ENCODE data around the gene PVR. TPM values are rescaled to one million over a fixed set of nuclear protein-coding genes. Genes with fewer than 3 reads are reported as not detected.

Gene PVR
- total RNA-seq, 6 donors from 2014 or later: 40.5 to 89.7 (median 44.2) TPM

DNA sequence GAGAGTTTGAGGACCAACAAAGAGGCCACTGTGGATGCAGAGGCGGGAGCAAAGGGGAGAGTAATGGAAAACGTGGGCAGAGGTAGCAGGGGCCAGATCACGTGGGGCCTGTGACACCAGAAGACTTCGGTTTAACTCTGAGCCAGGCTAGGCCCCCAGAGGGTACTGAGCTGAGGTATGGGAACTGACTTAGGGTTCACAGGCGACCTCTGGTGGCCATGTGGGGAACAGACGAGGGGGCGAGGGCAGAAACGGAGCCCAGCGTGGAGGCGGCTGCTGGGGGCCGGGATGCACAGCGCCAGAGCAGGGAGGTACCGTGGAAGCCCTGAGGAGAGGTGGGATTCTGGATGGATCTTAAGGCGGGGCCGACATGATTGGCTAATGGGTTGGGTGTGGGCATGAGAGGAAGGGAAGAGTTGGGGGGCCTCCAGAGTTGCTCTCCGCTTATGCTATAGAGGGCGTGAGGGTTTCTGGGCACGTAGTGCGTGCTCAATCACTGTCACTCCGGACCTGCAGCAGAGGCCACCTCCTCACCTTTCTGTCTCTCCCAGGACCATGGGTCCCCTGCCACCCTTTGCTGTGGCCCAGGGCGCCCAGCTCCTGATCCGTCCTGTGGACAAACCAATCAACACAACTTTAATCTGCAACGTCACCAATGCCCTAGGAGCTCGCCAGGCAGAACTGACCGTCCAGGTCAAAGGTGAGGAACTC lies 13.7 kb downstream of the PVR start:
- no peak overlapping the region for H3K4me3 ChIP-seq
- no peak for TF ChIP-seq POLR2A (IDR thresholded peaks at IDR 0.05)
- TF ChIP-seq, protein P1, sequence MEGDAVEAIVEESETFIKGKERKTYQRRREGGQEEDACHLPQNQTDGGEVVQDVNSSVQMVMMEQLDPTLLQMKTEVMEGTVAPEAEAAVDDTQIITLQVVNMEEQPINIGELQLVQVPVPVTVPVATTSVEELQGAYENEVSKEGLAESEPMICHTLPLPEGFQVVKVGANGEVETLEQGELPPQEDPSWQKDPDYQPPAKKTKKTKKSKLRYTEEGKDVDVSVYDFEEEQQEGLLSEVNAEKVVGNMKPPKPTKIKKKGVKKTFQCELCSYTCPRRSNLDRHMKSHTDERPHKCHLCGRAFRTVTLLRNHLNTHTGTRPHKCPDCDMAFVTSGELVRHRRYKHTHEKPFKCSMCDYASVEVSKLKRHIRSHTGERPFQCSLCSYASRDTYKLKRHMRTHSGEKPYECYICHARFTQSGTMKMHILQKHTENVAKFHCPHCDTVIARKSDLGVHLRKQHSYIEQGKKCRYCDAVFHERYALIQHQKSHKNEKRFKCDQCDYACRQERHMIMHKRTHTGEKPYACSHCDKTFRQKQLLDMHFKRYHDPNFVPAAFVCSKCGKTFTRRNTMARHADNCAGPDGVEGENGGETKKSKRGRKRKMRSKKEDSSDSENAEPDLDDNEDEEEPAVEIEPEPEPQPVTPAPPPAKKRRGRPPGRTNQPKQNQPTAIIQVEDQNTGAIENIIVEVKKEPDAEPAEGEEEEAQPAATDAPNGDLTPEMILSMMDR (IDR thresholded peaks at IDR 0.05): peak; percentile 85 to 95 (median 92)
- WGBS, 2 donors: 43% methylated on average over 24 to 25 of the region's 25 CpGs

DNA sequence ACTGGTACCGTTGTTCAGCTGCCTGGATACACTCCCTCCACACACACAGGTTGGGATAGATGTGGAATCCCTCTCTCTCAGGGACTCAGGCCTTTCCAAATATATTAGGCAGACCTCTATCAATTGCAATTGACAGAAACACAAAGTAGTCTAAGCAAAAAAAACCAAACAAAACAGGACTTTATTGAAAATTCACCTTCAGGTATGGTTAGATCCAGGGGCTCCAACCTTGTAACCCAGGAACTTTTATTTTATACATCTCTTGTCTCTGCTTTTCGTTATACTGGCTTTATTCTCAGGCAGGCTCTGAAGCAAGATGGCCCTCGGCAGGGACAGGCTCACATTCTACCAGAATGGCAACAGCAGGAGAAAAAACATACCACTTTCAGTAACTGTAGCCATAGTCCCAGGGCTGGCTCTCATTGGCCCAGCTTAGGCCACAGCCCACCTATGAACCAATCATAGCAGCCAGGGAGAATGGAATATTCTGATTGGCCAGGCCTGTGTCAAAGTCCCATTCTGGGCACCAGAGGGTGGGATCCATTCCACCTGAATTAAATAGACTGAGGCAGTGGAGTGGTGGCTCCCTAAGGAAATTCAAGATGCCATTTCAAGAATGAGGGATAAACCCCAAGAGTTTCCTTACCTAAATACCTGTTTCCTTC lies 14.5 kb downstream of the PVR start:
- TF ChIP-seq EP300 (IDR thresholded peaks at IDR 0.05) (no peak), POLR2AphosphoS5 (IDR thresholded peaks at IDR 0.05) (no peak), POLR2A (IDR thresholded peaks at IDR 0.05) (no peak)
- TF ChIP-seq, protein P1 (IDR thresholded peaks at IDR 0.05): no peak
- DNase-seq (no peak), ATAC-seq (ENCODE audit: low FRiP score in 2 of 2) (no peak)

More for the DNA sequence above, 13.7 kb downstream of the PVR start:
- peak; percentile 74 to 79 for ATAC-seq (ENCODE audit: low FRiP score in 2 of 2)
- Histone ChIP-seq H3K9me3 (no peaks in the 10 kb centered on the region), H3K36me3 (peaks cover 11 to 93% (median 63%) of the 10 kb centered on the region in 4 donors), H3K27ac (no peak overlapping the region), H3K4me1 (peaks cover 0 to 10% (median 1%) of the 10 kb centered on the region in 4 donors), H3K27me3 (no peaks in the 10 kb centered on the region)
- peak; percentile 57 to 68 for DNase-seq

DNA sequence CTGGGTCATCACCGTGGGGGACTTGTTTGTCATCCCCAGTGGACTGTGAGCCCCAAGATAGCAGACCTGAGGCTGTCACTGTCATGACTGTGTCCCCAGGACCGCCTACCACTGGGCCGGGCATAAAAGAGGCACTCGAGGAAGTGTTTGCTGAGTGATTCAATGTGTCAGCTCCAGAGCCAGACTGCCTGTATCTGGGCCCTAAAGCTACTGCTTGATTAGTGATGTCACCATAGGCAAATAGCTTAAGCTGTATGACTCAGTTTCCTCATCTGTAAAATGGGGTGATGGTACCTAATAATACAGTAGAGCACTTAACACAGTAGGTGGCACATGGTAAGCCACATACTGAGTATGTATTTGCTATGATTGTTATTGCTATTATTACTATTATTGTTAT lies 16.4 kb downstream of the PVR start:
- Histone ChIP-seq H3K27ac (peak overlapping the region in 1 of 4 donors; percentile 35), H3K4me3 (no peak overlapping the region), H3K36me3 (peaks cover 12 to 87% (median 53%) of the 10 kb centered on the region in 4 donors), H3K9me3 (no peaks in the 10 kb centered on the region), H3K4me1 (peaks cover 0 to 9% (median 0%) of the 10 kb centered on the region in 4 donors), H3K27me3 (no peaks in the 10 kb centered on the region)
- peak in 1 of 2 donors; percentile 70 for DNase-seq
- WGBS, 2 donors: 77 to 100% methylated on average over 2 to 4 of the region's 4 CpGs
- TF ChIP-seq POLR2A (IDR thresholded peaks at IDR 0.05) (no peak), EP300 (IDR thresholded peaks at IDR 0.05) (no peak), POLR2AphosphoS5 (IDR thresholded peaks at IDR 0.05) (no peak)
- TF ChIP-seq, protein P1 (IDR thresholded peaks at IDR 0.05): no peak
- peak in 1 of 2 donors; percentile 65 for ATAC-seq (ENCODE audit: low FRiP score in 2 of 2)

More for the DNA sequence above, 14.5 kb downstream of the PVR start:
- H3K36me3 ChIP-seq: peaks cover 12 to 93% (median 60%) of the 10 kb centered on the region in 4 donors
- no peak overlapping the region for H3K4me3 ChIP-seq
- no peak overlapping the region for H3K27ac ChIP-seq
- H3K4me1 ChIP-seq: peaks cover 0 to 13% (median 1%) of the 10 kb centered on the region in 4 donors
- no peaks in the 10 kb centered on the region for H3K9me3 ChIP-seq
- WGBS, 2 donors: 92 to 95% methylated on average over 3 of the region's 3 CpGs
- H3K27me3 ChIP-seq: no peaks in the 10 kb centered on the region

DNA sequence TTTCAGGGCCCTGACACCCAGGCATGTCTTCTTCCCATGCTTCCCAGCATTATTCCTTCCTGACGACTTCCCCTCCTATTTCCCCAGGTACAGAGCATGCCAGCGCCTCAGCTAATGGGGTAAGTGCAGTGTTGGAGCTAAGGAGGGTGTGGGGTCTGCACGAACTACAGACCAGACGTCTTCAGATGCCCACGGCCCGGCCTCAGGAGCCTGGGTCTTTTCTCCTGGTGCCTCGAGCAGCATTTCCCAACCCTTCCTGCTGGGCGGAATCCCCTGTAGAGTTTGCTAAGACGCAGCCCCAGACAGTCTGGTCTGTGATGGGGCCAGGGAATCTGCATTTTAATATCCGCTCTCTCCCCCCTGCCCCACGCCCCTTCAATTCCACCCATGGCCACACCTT lies 17.5 kb downstream of the PVR start:
- peaks cover 0 to 9% (median 0%) of the 10 kb centered on the region in 4 donors for H3K4me1 ChIP-seq
- H3K27ac ChIP-seq: no peak overlapping the region
- peaks cover 12 to 76% (median 48%) of the 10 kb centered on the region in 4 donors for H3K36me3 ChIP-seq
- TF ChIP-seq POLR2AphosphoS5 (IDR thresholded peaks at IDR 0.05) (no peak), POLR2A (IDR thresholded peaks at IDR 0.05) (no peak), EP300 (IDR thresholded peaks at IDR 0.05) (no peak)
- TF ChIP-seq, protein P1 (IDR thresholded peaks at IDR 0.05): no peak
- H3K27me3 ChIP-seq: no peaks in the 10 kb centered on the region
- no peaks in the 10 kb centered on the region for H3K9me3 ChIP-seq
- ATAC-seq (ENCODE audit: low FRiP score in 2 of 2) (no peak), DNase-seq (no peak)
- WGBS, 2 donors: 93 to 95% methylated on average over 11 of the region's 11 CpGs
- no peak overlapping the region for H3K4me3 ChIP-seq
